Effector memory CD4-positive, alpha-beta T cell (primary cell): Measurements from ENCODE around the gene BUD23.

ENCODE experiments used
- DNase-seq, 3 donors: peaks; one replicate each; pipeline ENCODE4 v3.0.0-alpha.2; 2020
- H3K27ac ChIP-seq: 2 replicates; pipeline ENCODE4 v1.7.0; 2013; ENCODE audit warnings: mild to moderate bottlenecking, low read length, moderate library complexity; ENCODE audit not compliant: insufficient read depth, poor library complexity, severe bottlenecking
- H3K27me3 ChIP-seq: replicated peaks from 2 replicates; pipeline ENCODE4 v1.7.0; 2013; ENCODE audit warnings: mild to moderate bottlenecking, low read length; ENCODE audit not compliant: insufficient read depth, control insufficient read depth, poor library complexity, severe bottlenecking
- H3K36me3 ChIP-seq: 2 replicates; pipeline ENCODE4 v1.7.0; 2013; ENCODE audit warnings: mild to moderate bottlenecking, low read length, moderate library complexity; ENCODE audit not compliant: control insufficient read depth, insufficient read depth
- H3K4me1 ChIP-seq: 2 replicates; pipeline ENCODE4 v1.7.0; 2013; ENCODE audit warnings: low read length, mild to moderate bottlenecking; ENCODE audit not compliant: control insufficient read depth, insufficient read depth, poor library complexity, severe bottlenecking
- H3K4me3 ChIP-seq: 2 replicates; pipeline ENCODE4 v1.7.0; 2013; ENCODE audit warnings: low read length, low read depth, mild to moderate bottlenecking; ENCODE audit not compliant: insufficient read depth, poor library complexity, severe bottlenecking
- H3K9me3 ChIP-seq: 2 replicates; pipeline ENCODE4 v1.7.0; 2013; ENCODE audit warnings: mild to moderate bottlenecking, low read length, moderate library complexity; ENCODE audit not compliant: control insufficient read depth

Gene BUD23

DNA sequence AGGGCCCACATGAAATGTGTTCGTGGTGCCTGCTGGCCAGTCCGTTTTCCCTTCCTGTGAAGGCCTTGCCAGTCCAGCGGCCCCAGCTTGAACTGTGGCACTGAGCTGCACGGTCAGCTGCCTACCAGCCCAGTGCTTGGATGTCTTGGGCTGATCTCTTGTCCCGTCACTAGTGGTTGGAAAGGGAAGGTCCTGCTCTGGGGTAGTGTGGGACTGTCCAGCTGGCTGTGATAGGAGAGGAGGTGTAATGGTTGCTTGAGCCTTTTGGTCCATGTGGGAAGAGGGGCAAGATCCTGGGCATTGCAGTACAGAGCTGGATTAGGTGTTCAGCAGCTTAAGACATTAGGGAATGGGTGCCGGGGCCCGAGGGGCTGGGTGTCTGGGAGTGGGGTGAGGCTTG lies 15.0 kb downstream of the BUD23 start:
- H3K9me3 ChIP-seq: no peaks in the 10 kb centered on the region
- no peaks in the 10 kb centered on the region for H3K4me1 ChIP-seq
- no peak for DNase-seq
- H3K36me3 ChIP-seq: peaks cover 62% of the 10 kb centered on the region
- no peak overlapping the region for H3K4me3 ChIP-seq
- H3K27me3 ChIP-seq: no peaks in the 10 kb centered on the region
- H3K27ac ChIP-seq: no peak overlapping the region

DNA sequence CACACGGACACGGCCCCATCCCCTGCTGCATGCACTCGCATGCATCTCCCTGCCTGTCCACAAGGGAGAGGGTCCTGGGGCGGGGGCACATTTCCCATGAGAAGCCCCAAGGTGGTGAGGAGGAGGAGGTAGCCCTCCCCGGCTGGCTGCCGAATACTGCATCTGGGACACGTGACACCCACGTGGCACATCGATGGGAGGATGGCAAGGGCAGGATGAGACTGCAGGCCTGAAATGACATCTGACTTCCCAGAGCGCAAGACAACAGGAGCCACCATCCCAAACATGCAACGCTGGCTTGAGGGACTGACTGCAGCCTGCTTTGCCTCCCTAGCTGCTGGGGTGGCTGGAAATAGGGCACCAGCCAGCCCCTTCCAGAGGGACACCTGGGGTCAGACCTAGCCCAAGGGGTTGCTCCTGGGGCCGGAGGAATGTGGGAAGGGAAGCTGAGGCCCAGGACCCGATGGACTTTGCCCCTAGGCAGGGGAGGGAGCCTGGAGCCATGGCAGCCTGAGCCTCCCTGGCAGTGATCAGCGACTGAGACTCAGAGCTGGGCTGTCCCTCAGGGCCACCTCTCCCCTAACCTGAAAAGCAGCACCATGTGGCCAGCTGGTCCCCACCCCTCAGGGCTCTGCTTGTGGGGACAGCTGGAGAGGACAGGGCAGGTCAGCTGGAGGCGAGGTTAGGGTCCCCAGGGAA lies 16.1 kb downstream of the BUD23 start:
- Histone ChIP-seq H3K4me3 (no peak overlapping the region), H3K36me3 (peaks cover 51% of the 10 kb centered on the region), H3K4me1 (no peaks in the 10 kb centered on the region), H3K9me3 (no peaks in the 10 kb centered on the region), H3K27me3 (no peaks in the 10 kb centered on the region), H3K27ac (no peak overlapping the region)
- DNase-seq: no peak

GRCh38 chr7:73700069-73700423 lies 16.6 kb downstream of the BUD23 start:
- Histone ChIP-seq H3K36me3 (peaks cover 46% of the 10 kb centered on the region), H3K9me3 (no peaks in the 10 kb centered on the region), H3K4me3 (no peak overlapping the region), H3K4me1 (no peaks in the 10 kb centered on the region), H3K27me3 (no peaks in the 10 kb centered on the region), H3K27ac (no peak overlapping the region)
- DNase-seq: no peak

DNA sequence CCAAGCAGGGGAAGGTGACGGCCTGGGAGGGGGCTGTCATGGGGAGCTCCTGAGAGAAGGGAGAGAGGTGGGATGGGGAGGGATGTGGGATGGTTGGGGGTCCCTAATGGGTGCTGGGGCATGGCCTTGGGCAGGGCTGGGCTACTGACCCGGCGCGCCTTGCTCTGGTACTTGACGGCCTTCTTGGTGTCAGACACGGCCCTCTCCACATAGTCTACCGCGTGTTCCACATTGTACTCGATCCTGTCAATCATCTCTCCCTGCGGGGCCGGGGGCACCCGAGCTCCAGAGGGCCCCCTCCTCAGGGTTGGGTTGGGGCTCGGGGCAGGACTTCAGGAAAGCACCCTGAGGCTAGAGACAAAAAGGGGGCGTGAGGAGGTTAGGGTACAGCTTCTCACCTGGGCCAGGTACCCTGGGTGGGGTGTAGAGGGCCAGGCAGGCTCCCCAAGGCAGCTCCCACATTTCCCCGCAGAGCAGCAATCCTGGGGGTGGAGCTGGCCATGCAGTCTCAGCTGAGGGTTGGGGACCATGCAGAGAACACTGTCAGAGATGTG lies 17.3 kb downstream of the BUD23 start:
- no peak for DNase-seq
- no peak overlapping the region for H3K4me3 ChIP-seq
- no peaks in the 10 kb centered on the region for H3K4me1 ChIP-seq
- no peaks in the 10 kb centered on the region for H3K27me3 ChIP-seq
- H3K36me3 ChIP-seq: peaks cover 40% of the 10 kb centered on the region
- H3K9me3 ChIP-seq: no peaks in the 10 kb centered on the region
- no peak overlapping the region for H3K27ac ChIP-seq

DNA sequence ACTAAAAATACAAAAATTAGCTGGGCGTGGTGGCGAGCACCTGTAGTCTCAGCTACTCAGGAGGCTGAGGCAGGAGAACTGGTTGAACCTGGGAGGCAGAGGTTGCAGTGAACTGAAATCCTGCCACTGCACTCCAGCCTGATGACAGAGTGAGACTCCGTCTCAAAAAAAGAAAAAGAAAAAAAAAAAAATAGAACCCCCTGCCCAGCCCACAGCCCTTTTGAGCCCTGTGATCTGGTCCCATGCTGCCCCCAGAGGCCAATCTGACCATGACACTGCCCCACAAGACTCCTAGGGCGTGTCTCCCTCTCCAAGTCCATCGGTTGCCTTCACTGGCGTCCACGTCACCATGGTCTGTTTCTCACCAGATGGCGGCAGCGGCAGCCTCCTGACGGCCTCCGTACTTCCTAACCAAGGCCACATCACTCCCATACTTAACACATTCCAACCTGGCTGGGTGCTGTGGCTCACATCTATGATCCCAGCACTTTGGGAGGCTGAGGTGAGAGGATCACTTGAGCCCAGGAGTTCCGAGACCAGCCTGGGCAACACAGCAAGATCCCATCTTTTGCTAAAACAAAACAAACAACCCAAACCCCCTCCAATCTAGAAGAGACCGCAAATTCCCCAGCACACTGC lies 18.1 kb downstream of the BUD23 start:
- no peaks in the 10 kb centered on the region for H3K4me1 ChIP-seq
- DNase-seq: no peak
- H3K36me3 ChIP-seq: peaks cover 31% of the 10 kb centered on the region
- H3K27ac ChIP-seq: no peak overlapping the region
- H3K27me3 ChIP-seq: no peaks in the 10 kb centered on the region
- H3K4me3 ChIP-seq: no peak overlapping the region
- H3K9me3 ChIP-seq: no peaks in the 10 kb centered on the region

GRCh38 chr7:73702226-73702625 lies 18.8 kb downstream of the BUD23 start:
- no peak overlapping the region for H3K27ac ChIP-seq
- H3K36me3 ChIP-seq: peaks cover 24% of the 10 kb centered on the region
- no peak overlapping the region for H3K4me3 ChIP-seq
- no peaks in the 10 kb centered on the region for H3K27me3 ChIP-seq
- no peak for DNase-seq
- H3K9me3 ChIP-seq: no peaks in the 10 kb centered on the region
- H3K4me1 ChIP-seq: no peaks in the 10 kb centered on the region

DNA sequence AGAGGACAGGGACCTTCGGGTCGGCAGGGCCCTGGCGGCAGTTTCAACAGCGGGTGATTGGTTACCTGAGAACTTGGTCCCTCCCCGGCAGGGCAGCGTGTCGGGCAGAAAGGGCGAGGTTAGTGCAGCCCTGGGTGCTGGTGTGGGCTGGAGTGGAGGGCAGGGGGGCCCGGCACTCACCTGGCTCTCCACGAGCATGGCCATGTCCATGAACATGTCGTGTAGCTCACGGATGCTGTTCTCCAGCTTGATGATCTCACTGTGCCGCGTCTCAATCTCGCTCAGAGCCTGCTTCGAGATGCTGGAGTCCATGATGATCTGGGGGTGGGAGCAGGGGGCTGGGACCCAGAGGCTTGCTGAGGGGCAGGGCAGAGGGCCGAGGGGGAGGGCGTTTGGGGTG lies 19.3 kb downstream of the BUD23 start:
- Histone ChIP-seq H3K36me3 (peaks cover 20% of the 10 kb centered on the region), H3K9me3 (no peaks in the 10 kb centered on the region), H3K27ac (no peak overlapping the region), H3K4me1 (no peaks in the 10 kb centered on the region), H3K27me3 (no peaks in the 10 kb centered on the region), H3K4me3 (no peak overlapping the region)
- DNase-seq: no peak

- no peak overlapping the region for H3K4me3 ChIP-seq
- H3K9me3 ChIP-seq: no peaks in the 10 kb centered on the region
- H3K4me1 ChIP-seq: no peaks in the 10 kb centered on the region
- H3K36me3 ChIP-seq: peaks cover 16% of the 10 kb centered on the region
- no peak overlapping the region for H3K27ac ChIP-seq
- no peaks in the 10 kb centered on the region for H3K27me3 ChIP-seq
- no peak for DNase-seq
Measured at GRCh38 chr7:73703225-73703624, 19.8 kb downstream of the BUD23 start.

GRCh38 chr7:73703757-73704639 lies 20.6 kb downstream of the BUD23 start:
- H3K27ac ChIP-seq: no peak overlapping the region
- DNase-seq: no peak
- H3K36me3 ChIP-seq: peaks cover 8% of the 10 kb centered on the region

More at GRCh38 chr7:73703757-73704639, 20.6 kb downstream of the BUD23 start:
- no peaks in the 10 kb centered on the region for H3K4me1 ChIP-seq
- H3K27me3 ChIP-seq: no peaks in the 10 kb centered on the region
- no peak overlapping the region for H3K4me3 ChIP-seq
- H3K9me3 ChIP-seq: no peaks in the 10 kb centered on the region
